NCI-H2196 treated with DMSO at 0.1 percent for 48 hours (cell line): ENCODE data around the gene SLAMF8.

Source experiments
- DNase-seq: peaks from one replicate; lab custom pipeline; 2025; ENCODE audit not compliant: unreplicated experiment; lab: John Stamatoyannopoulos, UW

The SLAMF8 gene

DNA sequence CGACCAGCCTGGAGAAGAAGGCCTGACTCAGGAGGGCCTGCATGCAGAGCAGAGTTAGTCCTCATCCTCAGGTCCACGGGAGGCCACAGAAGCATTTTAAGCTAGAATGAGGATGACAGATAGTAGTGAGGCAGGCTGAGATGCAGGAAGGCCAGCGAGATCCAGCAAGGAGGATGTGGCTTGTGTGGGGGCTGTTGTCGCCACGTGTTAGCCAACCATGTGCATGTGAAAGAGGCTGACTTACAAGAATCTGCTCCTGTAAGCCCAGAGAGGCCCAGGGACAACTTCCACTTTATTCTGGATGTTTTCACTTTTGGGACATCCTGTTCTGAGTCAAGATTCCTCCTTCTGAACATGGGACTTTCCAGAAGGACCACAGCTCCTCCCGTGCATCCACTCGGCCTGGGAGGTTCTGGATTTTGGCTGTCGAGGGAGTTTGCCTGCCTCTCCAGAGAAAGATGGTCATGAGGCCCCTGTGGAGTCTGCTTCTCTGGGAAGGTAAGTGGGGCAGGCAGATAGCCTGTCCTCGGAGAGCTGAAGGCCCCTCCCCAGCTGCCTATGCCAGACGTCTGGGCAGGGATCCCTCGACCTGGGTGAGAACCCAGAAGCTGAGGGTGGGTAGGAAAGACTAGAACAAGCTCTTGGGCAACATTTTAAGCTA is at the start of gene SLAMF8:
TSS of gene SLAMF8 (plus strand) at position 433 of the 661 bp plus-strand sequence. CDS start at position 459, 26 bp downstream.
- DNase-seq = no peak

DNA sequence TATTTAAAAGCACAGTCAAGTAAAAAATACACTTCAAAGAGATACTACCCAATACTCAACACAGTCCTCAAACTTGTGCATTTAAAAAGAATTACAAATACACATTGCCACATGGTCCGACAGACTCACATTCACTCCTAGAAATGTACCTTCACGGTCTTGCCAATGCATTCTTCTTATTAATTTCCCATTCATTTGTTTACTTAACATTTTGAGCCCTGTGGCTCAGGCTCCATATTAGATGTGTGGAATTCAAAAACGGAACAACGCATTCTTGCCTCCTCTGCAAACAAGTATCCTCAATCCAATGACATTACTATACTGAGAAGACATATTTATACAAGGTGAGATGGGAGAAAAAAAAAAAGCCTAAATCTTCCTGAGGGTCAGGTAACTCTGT is 48.4 kb upstream of the SLAMF8 start:
- no peak for DNase-seq

DNA sequence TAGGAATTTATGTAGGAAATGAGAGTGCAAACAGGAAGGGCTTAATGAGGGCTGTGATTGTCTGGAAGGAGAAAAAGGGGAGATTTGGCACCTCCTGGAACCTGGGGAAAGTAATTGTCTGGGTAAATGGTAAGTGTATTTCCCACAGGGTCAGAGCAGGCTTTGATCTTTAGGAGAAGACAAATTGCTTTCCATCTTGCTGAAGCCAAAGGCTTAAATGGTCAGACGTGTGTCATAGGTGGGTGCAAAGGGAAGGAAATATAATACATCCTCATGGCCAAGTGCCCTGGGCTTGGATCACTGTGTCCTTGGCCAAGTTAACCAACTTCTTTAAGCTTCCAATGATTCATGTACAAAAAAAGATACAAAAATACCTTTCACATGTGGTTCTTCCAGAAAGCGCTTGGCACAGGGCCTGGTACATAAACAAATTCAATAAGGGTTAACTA is 47.2 kb upstream of the SLAMF8 start:
- no peak for DNase-seq

DNA sequence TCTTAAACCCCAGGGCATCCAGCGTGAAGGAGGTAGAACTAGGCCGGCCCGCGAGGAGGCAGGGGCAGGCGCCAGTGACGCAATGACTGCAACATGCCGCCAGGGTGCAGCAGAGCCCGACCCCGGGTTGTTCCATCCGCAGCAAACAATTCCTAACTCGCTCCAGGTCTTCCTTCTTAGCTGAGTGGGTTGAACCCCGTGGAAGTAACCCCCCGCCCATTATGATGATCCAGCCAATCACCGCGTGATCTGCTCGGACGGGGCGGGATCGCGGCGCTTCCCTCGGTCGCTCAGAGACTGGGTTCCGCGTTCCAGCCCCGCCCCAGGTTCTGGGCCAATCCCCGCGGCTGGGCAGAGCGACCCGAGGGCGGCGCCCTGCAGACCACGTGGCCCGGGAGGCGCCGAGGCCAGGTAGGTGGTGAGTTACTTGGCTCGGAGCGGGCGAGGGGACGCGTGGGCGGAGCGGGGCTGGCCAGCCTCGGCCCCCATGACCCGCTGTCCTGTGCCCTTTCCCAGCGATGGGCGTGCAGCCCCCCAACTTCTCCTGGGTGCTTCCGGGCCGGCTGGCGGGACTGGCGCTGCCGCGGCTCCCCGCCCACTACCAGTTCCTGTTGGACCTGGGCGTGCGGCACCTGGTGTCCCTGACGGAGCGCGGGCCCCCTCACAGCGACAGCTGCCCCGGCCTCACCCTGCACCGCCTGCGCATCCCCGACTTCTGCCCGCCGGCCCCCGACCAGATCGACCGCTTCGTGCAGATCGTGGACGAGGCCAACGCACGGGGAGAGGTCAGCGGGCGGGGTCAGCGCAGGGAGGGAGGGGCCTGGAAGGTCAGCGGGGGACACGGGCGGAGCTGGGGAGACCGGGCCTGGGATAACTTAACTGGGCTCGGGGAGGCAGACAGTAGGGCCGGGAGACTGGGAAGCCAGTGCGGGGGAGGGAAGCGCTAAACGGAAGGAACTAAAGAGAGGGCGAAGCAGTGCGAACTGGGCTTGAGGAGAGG is 45.8 kb upstream of the SLAMF8 start, which contains the start of gene DUSP23:
TSS of gene DUSP23 (plus strand) at position 380 of the 1,000 bp plus-strand sequence. CDS start at position 519, 139 bp downstream.
- DNase-seq = peak; percentile 98

DNA sequence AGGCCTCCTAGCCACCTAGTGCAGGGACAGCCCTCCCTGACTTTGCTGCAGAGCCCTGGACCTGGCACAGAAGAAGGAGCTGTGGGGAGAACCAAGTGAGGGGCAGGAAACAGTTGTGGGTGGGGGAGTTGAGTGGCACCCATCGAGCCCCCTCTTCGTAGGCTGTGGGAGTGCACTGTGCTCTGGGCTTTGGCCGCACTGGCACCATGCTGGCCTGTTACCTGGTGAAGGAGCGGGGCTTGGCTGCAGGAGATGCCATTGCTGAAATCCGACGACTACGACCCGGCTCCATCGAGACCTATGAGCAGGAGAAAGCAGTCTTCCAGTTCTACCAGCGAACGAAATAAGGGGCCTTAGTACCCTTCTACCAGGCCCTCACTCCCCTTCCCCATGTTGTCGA is 44.7 kb upstream of the SLAMF8 start:
- DNase-seq = no peak

DNA sequence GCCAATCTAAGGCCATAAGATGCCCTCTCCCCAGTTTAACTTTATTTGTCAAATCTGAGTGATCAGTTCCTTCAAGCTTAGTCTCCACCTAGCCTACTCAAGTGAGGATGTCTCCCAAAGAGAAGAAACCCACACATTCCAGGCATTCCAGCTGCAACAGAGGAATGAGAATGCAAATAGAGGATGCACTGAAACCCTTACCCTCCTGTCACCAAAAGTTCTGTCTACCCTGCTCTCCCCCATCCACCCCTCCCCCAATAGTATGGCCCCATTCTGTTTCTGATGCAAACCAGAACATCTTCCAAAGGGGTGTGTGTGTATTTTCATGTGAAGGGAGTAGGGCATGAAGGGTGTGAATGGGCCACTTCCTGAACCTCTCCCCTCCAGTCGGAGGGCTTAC is 42.9 kb upstream of the SLAMF8 start:
- DNase-seq = no peak

DNA sequence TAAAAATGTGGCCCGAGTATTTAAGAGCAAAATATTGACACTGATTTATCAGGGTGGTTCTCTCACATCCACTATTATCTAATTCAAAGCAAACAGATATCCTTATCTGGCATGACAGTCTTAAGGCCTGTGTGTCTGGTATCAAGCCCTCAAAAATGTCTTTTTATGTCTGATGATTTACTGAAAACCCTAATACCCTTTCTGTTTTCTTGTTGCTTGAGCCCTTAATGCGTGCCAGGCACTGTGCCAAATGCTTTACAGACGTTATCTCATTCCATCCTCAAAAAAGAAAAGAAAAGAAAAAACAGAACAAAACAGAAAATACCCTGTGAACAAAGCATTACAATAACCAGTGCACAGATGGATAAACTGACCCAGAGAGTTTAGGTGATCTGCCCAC is 40.2 kb upstream of the SLAMF8 start:
- DNase-seq = no peak

DNA sequence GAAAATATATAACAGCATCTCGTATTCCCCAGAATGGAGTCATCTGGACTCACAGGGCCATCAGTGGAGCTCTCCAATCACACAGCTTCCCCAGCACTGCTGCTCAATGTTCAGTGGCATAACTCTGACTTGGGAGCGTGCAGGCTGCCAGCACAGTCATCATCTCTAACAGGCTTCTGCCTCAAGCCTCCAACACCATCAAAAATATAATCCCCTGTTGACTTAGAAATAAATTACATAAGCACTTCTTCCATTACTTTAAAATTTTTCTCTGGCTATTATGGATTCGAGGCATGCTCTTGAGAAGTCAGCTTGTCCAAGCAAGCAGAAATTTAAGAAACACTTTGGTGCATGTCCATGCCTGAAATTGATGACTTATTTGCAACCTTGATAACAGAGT is 39.7 kb upstream of the SLAMF8 start:
- no peak for DNase-seq

DNA sequence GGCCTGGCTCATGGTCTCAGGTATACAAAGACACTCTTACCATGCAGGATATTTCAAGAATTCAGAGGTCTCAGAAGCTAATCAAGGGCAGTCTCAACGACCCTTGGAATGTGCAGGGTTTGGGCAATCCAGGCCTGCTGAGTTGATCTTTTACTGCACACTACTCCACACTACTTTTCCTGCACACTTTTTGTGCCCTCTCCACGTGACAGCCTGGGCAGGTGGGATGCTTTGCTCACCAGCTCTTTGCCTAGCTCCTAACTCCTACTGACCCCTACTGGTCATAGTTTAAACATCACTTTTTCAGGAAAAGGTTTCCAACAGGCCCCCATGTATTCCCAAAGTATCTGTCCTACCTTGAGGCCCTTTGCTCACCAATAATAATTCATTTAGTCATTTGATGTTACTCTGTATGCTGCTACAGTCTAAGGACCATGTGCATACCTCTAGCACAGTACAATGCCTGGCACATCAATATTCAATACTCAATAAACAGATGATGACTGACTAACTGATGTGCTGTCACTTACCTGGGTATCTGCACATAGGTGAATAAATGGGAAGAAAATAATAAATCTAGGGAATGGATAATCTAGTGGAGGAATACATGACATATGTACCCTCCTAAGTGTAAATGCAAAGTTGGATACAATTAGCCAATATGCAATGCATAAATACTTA is 36.3 kb upstream of the SLAMF8 start:
- no peak for DNase-seq

DNA sequence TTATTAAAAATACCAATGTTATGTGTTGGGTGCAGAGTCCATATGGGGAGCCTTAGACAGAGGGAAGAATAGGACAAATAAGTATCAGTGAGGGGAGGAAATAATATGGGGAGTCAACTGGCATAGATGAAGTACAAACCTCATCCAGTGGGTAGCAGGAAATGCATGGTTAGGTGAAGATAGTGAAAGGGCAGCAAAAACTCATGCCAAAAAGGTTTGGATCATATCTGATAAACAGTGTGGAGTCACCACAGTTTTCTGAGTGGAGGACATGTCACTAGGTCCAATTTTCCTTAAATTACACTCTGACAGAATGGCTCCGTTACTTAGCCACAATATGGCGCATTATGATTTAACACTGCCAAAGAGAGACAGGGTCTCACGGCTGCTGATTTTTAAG is 35.6 kb upstream of the SLAMF8 start:
- DNase-seq = no peak

DNA sequence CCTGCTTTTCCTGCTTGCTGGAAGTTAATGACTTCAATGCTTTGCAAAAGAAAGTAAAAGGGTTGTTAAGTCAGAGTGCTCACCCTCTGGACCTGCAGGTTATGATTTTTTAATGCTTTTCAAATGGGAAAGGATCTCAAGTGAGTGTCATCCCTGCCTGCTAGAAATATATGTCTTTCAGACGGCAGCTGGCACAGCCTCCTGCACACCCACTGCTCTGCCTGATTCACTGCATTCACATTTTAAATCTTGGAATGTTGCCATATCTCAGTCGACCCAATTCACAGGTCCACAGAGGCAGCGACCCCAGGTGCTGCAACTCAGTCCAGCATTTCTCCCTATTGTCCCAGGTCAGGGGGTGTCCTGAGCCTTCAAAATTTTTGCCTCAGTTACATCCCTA is 35.2 kb upstream of the SLAMF8 start:
- DNase-seq = no peak

DNA sequence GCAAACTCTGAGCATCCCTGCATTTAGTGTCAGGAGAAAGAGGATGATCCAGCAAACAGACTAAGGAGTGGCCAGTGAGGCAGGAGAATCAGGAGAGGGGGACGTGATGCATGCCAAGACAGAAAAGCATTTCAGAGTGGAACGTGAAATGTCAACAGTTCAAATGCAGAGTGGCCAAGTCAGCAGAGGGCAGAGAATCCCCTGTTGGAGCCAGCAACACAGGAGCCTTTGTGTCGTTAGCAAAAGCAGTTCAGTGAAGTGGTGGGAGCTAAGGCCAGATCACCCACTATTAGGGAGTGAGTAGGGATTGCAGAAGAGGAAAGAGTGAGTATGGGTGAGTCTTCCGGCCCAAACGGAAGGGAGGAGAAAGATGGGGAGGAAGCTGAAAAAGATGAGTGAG is 31.1 kb upstream of the SLAMF8 start:
- no peak for DNase-seq

DNA sequence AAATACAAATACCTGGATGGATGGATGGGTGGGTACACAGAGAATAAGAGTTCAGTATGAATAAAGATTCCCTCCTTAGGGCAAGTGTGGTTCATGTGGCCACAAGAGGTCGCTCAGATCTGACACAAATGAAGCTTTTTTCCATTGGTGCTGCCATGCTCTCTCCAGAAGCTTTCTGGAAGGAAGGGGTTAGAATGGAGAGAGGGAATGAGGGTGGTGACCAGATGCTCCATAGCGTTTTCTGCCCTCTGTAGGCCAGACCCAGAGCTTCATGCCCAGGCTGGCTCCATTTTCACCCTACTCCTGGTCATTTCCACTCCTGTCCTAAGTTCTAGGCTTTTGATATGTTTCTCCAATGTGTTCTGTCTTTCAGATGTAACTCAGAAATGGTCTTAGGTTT is 27.8 kb upstream of the SLAMF8 start:
- peak; percentile 79 for DNase-seq

DNA sequence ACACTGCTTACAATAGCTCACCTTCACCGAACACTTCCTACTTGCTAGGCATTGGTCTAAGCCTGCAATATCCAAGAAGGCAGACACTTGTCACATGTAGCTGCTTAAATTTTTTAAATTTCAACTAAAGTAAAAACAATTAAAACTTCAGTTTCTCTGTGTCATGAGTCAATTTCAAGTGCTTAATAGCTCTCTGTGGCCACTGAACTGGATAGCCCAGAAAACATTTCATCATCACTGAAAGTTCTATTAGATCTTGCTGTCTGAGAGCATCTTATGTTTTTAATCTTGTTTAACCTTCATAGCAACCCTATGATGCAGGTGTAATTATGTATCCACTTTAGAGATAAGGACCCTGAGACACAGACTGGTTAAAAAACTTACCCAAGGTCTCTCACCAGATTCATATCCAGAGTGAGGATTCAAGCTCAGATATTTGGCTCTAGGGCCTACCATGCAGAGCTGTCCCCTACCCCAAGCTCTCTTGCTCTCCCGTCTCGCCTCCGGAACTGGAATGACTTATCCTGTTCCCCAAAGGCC is 27.2 kb upstream of the SLAMF8 start:
- no peak for DNase-seq

DNA sequence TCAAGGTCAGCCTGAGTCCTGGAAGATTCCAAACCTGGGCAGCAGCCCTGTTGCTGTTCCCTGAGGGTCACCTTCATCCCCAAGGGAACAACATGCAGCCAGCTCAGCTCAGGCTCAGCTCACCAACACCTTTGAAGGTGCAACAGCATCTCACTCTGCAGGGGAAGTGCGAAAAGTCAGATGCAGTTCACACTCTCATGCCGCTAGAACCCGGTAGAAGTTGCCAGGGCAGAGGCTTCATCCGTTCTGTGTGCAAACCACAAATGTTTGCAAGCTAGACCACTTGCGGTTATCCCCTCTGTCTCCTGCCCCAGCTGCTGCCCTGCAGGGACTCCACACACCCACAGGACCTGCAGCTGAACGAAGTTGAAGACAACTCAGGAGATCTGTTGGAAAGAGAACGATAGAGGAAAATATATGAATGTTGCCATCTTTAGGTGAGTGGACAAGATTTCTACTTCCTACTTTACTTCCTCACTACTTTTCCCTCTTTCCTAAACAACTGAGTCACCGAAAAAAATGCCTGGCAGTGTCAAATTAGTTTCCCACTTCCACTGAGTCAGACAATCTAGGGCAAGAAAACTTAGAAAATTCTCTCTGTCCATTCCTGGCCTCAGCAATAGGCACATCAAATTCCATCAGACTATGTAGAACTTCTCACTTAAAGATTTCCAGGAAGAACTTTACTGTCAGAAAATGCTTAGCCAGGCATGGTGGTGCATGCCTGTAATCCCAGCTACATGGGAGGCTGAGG is 26.3 kb upstream of the SLAMF8 start:
- DNase-seq = no peak

DNA sequence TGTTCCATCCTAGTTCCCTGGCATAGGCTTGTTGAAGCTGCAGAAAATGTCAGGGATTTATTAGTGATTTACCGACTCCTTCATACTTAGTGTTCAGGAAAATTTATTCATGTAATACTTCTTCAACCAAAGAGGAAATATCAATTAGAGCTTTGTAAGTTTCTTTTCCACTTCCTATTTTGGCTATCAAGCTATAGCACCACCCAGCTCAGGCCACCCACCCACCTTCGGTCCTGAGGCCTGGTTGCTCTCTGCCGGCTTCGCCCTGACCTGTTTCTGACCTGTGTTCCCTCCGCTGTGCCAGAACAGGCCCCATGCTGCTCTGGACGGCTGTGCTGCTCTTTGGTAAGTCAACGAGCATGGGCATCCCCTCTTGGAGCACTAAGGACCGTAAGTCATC is 24.6 kb upstream of the SLAMF8 start, which contains the start of gene FCRL6:
TSS of gene FCRL6 (plus strand) at position 250 of the 400 bp plus-strand sequence. CDS start at position 315, 65 bp downstream.
- DNase-seq = no peak

DNA sequence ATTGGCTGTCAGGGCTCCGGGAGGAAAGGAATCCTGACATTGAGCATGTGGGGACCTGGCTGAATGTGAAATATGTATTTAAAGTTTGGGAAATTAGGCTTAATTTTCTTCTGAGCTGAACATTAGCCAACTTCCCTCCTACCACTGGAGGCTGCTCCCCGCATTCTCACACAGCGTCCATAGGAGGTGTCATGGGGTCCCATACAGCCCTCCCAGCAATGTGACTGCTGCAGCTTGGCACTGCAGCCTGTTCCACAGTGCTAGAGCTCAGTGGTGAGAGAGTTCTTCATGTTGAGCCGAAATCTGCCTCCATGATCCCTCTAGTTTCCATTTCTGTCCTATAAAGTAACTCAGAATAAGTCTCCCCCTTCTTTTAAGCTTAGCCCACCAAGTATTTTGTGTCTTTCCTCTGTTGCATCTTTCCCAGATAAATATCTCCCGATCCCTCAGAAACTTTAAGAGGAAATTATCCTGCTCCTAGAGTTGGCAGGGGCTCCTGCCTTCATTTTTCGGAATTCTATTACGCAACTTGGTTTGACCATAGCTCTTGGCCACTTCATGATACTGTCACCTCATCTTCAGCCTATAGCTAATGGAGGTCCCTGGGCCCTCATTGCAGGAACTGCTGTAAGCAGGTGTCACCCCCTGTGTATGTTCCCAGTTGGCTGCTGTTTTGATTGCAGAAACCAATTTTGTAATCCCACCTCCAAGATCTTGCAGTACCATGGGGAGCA is 22.6 kb upstream of the SLAMF8 start:
- no peak for DNase-seq

DNA sequence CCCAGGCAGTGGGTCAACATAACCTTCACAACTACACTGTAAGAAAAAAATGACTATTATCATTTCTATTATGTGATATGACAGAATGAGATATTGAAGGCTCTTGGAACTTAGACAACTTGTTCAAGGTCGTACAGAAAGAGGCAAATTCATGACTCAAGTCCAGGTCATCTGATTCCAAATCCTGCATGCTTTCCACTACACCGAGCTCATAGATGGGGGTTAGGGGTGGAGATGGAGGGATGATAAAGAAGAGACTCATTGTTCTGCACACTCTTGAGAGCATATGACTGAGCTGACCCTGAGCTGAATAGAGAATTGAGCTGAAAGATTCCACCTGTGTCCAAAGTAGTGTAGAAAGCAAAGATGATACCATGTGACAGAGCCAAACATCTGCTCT is 21.7 kb upstream of the SLAMF8 start:
- DNase-seq = no peak

DNA sequence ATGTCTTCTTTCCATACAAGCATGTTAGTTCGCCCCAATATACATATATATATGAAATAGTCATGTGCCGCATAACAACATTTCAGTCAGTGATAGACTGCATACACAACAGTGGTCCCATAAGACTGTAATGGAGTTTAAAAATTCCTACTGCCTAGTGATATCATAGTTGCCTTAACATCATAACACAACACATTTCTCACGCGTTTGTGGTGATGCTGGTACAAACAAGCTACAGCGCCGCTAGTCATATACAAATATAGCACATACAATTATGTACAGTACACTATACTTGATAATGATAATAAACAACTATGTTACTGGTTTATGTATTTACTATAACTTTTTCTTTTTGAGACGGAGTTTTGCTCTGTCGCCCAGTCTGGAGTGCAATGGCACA is 10.7 kb upstream of the SLAMF8 start:
- no peak for DNase-seq
